ENCODE results near the gene DPYSL3.

Gene DPYSL3

DNA sequence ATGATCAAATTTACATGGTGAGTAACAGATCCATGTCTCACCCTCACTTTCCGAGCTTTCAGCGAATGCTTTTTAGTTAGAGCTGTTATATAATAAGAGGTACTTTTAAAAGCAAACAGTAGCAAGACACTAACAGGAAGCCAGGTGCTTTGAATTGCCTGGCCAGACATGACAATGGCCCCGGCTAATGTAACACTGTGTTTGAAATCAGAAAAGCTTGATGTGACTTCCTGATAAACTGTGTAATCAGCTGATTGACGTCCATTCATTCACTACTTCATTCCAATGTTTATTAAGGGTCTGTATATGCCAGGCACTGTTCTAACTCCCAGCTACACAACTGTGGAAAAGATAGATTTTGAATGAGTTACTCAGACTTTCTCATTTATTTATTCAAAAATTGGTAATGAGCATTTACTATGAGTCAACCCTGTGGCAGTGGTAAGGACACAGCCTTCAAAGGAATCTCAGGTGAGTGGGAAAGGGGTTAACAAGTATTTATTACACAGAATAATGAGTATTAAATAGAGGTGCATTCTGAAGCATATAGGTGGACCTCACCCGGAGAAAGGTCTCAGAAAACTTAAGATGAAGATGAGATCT is 26.6 kb downstream of the DPYSL3 start:
- TF ChIP-seq, protein P1, sequence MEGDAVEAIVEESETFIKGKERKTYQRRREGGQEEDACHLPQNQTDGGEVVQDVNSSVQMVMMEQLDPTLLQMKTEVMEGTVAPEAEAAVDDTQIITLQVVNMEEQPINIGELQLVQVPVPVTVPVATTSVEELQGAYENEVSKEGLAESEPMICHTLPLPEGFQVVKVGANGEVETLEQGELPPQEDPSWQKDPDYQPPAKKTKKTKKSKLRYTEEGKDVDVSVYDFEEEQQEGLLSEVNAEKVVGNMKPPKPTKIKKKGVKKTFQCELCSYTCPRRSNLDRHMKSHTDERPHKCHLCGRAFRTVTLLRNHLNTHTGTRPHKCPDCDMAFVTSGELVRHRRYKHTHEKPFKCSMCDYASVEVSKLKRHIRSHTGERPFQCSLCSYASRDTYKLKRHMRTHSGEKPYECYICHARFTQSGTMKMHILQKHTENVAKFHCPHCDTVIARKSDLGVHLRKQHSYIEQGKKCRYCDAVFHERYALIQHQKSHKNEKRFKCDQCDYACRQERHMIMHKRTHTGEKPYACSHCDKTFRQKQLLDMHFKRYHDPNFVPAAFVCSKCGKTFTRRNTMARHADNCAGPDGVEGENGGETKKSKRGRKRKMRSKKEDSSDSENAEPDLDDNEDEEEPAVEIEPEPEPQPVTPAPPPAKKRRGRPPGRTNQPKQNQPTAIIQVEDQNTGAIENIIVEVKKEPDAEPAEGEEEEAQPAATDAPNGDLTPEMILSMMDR (conservative IDR thresholded peaks at IDR 0.05; ENCODE audit: low read depth, low read length), result no peak
- DNase-seq (ENCODE audit: low read depth), result no peak
- H3K4me3 ChIP-seq (ENCODE audit: low read depth, low read length), result no peak overlapping the region

DNA sequence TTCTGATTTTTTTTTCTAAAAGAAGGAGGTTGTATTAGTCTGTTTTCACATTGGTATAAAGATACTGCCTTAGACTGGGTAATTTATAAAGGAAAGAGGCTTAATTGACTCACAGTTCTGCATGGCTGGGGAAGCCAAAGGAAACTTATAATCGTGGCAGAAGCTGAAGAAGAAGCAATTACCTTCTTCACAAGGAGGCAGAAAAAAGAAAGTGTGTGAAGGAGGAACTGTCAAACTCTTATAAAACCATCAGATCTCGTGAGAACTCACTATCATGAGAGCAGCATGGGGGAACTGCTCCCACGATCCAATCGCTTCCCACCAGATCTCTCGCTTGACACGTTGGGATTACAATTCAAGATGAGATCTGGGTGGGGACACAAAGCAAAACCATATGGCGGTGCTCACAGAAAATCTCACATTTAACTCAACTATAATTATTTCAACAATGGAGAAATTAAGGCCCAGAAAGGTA is 27.1 kb downstream of the DPYSL3 start:
- TF ChIP-seq, protein P1 (conservative IDR thresholded peaks at IDR 0.05; ENCODE audit: low read depth, low read length), result no peak
- no peak overlapping the region for H3K4me3 ChIP-seq (ENCODE audit: low read depth, low read length)
- no peak for DNase-seq (ENCODE audit: low read depth)

DNA sequence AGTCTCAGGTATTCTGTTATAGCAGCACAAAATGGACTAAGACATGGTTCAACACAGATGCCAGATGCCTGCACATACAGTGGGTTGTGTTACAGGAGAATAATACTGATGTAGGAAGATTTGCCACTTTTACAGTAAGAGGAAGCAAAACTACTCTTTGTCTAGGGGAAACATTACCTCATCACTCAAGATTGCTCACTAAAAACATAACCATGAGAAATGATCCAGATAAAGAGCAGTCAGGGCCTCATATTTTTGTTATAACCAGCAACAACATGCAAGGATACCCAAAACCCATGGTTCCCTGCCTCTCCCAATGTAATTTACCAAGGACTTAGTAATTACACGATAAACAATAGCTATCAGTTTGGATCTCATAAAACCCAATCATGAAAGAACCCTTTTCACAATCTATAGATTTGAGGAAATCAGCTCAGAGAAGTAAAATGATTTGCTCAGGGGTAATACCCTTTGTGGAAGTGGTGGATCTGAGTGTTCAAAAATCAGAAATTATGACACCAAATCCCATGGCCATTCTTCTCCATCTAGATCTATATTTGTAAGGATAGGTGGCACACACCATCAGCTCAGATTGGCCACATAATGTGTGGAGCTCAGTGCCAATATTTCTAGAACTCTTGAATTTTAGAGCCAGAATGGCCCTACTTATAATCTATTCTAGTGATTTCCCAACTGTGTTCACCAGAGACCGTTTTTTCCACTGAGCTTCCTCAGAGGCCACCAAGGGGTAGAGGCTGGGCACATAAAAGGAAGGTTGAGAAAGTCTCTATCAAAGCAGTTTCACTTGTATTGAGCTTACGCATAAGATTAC is 27.8 kb downstream of the DPYSL3 start:
- H3K4me3 ChIP-seq (ENCODE audit: low read depth, low read length), result no peak overlapping the region
- TF ChIP-seq, protein P1 (conservative IDR thresholded peaks at IDR 0.05; ENCODE audit: low read depth, low read length), result no peak
- DNase-seq (ENCODE audit: low read depth), result peak; percentile 80

DNA sequence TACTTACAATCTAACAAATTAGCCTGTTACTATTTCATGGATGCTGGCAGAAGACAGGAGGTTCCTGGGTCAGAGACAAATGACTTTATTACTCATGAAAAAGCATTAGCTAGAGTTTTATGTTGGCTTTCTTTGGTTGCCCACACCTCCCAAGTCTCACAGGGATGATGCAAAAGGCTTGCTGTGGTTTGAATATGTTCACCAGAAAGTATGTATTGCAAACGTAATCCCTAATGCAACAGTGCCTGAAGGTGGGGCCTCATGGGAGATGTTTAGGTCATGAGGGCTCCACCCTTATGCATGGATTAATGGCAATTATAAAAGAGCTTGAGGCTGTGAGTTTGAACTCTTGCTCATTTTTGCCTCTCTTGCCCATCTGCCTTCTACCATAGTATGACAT is 28.5 kb downstream of the DPYSL3 start:
- TF ChIP-seq, protein P1 (conservative IDR thresholded peaks at IDR 0.05; ENCODE audit: low read depth, low read length), result no peak
- peak; percentile 74 for DNase-seq (ENCODE audit: low read depth)
- H3K4me3 ChIP-seq (ENCODE audit: low read depth, low read length), result no peak overlapping the region

DNA sequence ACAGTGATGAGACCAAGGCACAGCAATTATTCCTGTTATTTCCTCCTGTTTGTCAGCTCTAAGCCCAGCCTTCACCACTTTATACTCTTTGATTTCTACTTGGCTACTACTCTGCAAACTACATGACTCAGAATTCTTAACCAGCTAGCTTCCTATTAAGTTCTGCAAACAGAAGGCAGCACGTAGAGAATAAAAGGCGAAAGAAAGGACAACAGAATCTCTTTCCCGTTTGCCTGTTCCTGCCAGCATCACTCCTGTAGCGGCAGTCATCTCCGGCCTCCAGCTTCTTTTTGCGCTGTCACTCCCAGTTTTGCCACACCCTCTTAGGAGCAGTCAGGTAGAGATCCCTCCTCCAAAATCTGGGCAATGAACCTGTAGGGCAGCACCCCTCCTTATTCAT is 29.9 kb downstream of the DPYSL3 start:
- no peak for DNase-seq (ENCODE audit: low read depth)
- TF ChIP-seq, protein P1 (conservative IDR thresholded peaks at IDR 0.05; ENCODE audit: low read depth, low read length), result no peak
- no peak overlapping the region for H3K4me3 ChIP-seq (ENCODE audit: low read depth, low read length)

DNA sequence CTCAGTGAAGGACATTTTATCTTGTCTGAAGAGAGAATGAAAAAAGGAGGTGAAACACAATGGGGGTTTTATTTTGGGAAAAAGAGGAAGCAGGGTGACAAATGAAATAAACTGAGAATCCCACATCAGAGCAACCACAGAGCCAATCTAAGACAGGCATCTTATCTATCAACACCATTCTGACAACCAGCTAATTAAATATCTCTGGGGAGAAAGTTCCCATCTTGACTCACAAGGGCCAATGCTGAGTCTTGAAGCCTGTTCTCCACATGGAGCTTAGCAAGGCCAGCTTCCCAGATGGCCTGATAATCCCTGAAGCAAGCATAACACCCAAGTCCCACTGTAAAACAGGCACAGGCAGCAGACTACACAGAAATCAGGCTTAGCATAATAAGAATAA is 30.4 kb downstream of the DPYSL3 start:
- TF ChIP-seq, protein P1 (conservative IDR thresholded peaks at IDR 0.05; ENCODE audit: low read depth, low read length), result no peak
- DNase-seq (ENCODE audit: low read depth), result no peak
- no peak overlapping the region for H3K4me3 ChIP-seq (ENCODE audit: low read depth, low read length)

Data from choroid plexus epithelial cell (primary cell).